ENCODE measurements around the gene PRKAR1B. TPM values are rescaled to one million over a fixed set of nuclear protein-coding genes. Genes with fewer than 3 reads are reported as not detected.
A peak's percentile ranks its signal among the peaks of the same experiment; 100 is the strongest.

PRKAR1B gene
- total RNA-seq, 1 donor from 2014 or later: 19.3 TPM

GRCh38 chr7:726084-726853, 812 bp downstream of the PRKAR1B start, which contains the start of gene DNAAF5:
DNAAF5 (plus strand) TSS chr7:726699; CDS start chr7:726721, 22 bp downstream.
- H3K27ac ChIP-seq (ENCODE audit: low read depth, low read length): peak within 1 kb of the TSS; percentile 54
- peaks cover 2 to 13% (median 5%) of the 10 kb centered on the region in 3 donors for H3K36me3 ChIP-seq (ENCODE audit: control insufficient read depth in 3 of 3, insufficient read depth in 3 of 3, low read length in 3 of 3)
- peak within 1 kb of the TSS; percentile 72 to 93 (median 76) for H3K9ac ChIP-seq (ENCODE audit: low read depth in 1 of 3, low read length in 3 of 3)
- H3K27me3 ChIP-seq (ENCODE audit: control insufficient read depth in 3 of 3, insufficient read depth in 3 of 3, low read length in 3 of 3): no peaks in the 10 kb centered on the region
- peak within 1 kb of the TSS; percentile 54 to 90 (median 84) for H3K4me3 ChIP-seq (ENCODE audit: low read length in 3 of 3)
- no peaks in the 10 kb centered on the region for H3K9me3 ChIP-seq (ENCODE audit: control insufficient read depth in 3 of 3, low read length in 3 of 3)
- peaks cover 23 to 39% (median 35%) of the 10 kb centered on the region in 3 donors for H3K4me1 ChIP-seq (ENCODE audit: control insufficient read depth in 3 of 3, insufficient read depth in 3 of 3, low read length in 3 of 3)

DNA sequence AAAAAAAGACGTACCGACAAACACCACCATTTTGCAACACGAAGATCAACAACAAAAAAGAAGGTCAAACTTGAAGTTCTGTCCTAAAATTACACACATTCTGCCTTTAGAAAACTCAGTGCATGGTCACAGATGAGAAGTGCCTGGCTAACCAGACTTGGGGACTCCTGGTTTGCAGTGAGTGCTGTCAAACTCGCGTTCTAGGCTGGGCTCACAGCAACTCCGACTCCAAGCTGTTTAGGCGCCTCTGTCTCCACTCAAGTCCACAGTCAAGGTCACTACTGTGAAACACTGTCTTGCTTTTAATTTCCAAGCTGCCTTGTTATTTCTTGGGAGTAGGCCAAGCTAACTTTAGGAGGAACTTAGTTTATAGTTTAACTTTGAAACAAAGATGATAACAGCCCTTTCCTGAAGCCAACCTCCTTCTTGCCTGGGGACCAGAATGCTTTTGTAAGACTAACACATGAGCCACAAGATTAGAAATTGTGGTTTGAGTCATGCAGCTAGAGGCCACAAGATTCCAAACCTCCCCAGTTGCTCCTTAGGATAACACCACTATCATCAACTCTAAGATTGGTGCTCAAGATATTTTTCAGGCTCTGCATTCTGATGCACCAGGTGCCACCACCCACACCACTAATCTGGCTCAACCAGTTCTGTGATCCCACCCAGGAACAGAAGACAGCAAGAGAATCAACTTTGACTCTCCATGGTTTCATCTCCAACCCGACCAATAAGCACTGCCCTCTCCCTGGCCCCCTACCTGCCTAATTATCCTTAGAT, 1.7 kb downstream of the PRKAR1B start:
- Histone ChIP-seq H3K4me3 (ENCODE audit: low read length in 3 of 3) (peak overlapping the region; percentile 54 to 90 (median 84)), H3K27ac (ENCODE audit: low read depth, low read length) (no peak overlapping the region)

DNA sequence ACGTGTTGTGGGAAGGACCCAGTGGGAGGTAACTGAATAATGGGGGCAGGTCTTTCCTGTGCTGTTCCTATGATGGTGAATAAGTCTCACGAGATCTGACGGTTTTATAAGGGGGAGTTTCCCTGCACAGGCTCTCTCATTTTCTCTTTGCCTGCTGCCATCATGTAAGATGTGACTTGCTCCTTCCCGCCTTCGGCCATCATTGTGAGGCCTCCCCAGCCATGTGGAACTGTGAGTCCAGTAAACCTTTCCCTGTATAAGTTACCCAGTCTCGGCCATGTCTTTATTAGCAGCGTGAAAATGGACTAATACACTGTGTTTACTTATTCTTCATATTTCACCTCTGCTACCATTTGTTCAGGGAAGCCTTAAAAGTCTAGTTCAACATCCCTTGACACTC, 2.8 kb downstream of the PRKAR1B start:
- Histone ChIP-seq H3K27me3 (ENCODE audit: control insufficient read depth in 3 of 3, insufficient read depth in 3 of 3, low read length in 3 of 3) (no peaks in the 10 kb centered on the region), H3K9me3 (ENCODE audit: control insufficient read depth in 3 of 3, low read length in 3 of 3) (no peaks in the 10 kb centered on the region), H3K9ac (ENCODE audit: low read depth in 1 of 3, low read length in 3 of 3) (no peak overlapping the region)

More for the DNA sequence above, 1.7 kb downstream of the PRKAR1B start:
- Histone ChIP-seq H3K27me3 (ENCODE audit: control insufficient read depth in 3 of 3, insufficient read depth in 3 of 3, low read length in 3 of 3) (no peaks in the 10 kb centered on the region), H3K4me1 (ENCODE audit: control insufficient read depth in 3 of 3, insufficient read depth in 3 of 3, low read length in 3 of 3) (peaks cover 15 to 31% (median 27%) of the 10 kb centered on the region in 3 donors), H3K9ac (ENCODE audit: low read depth in 1 of 3, low read length in 3 of 3) (peak overlapping the region in 2 of 3 donors; percentile 76 to 93), H3K36me3 (ENCODE audit: control insufficient read depth in 3 of 3, insufficient read depth in 3 of 3, low read length in 3 of 3) (peaks cover 2 to 13% (median 5%) of the 10 kb centered on the region in 3 donors), H3K9me3 (ENCODE audit: control insufficient read depth in 3 of 3, low read length in 3 of 3) (no peaks in the 10 kb centered on the region)

DNA sequence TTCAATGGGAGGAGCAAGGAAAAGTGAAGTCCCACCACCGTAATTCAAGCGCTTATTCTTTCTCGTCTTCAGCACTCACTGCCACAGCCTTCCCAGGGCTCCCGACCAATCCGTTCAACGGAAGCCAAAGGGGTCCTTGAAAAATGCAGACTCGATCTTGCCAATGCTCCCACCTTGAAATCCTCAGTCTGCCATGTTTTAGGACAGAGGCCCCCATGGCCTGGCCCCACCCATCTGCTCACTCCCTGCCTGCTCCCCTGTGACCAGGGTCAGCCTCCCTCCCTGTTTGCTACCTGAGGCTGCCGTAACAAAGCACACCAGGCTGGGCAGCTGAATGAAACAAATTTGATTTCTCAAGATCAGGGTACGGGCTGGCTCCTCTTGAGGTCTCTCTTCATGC, 3.5 kb downstream of the PRKAR1B start:
- no peak overlapping the region for H3K9ac ChIP-seq (ENCODE audit: low read depth in 1 of 3, low read length in 3 of 3)
- H3K36me3 ChIP-seq (ENCODE audit: control insufficient read depth in 3 of 3, insufficient read depth in 3 of 3, low read length in 3 of 3): no peaks in the 10 kb centered on the region
- H3K4me3 ChIP-seq (ENCODE audit: low read length in 3 of 3): no peak overlapping the region
- no peaks in the 10 kb centered on the region for H3K9me3 ChIP-seq (ENCODE audit: control insufficient read depth in 3 of 3, low read length in 3 of 3)
- H3K4me1 ChIP-seq (ENCODE audit: control insufficient read depth in 3 of 3, insufficient read depth in 3 of 3, low read length in 3 of 3): peaks cover 12 to 18% (median 16%) of the 10 kb centered on the region in 3 donors
- no peak overlapping the region for H3K27ac ChIP-seq (ENCODE audit: low read depth, low read length)
- no peaks in the 10 kb centered on the region for H3K27me3 ChIP-seq (ENCODE audit: control insufficient read depth in 3 of 3, insufficient read depth in 3 of 3, low read length in 3 of 3)

More for the DNA sequence above, 2.8 kb downstream of the PRKAR1B start:
- H3K27ac ChIP-seq (ENCODE audit: low read depth, low read length): no peak overlapping the region
- peaks cover 0 to 4% (median 2%) of the 10 kb centered on the region in 3 donors for H3K36me3 ChIP-seq (ENCODE audit: control insufficient read depth in 3 of 3, insufficient read depth in 3 of 3, low read length in 3 of 3)
- H3K4me1 ChIP-seq (ENCODE audit: control insufficient read depth in 3 of 3, insufficient read depth in 3 of 3, low read length in 3 of 3): peaks cover 12 to 21% (median 16%) of the 10 kb centered on the region in 3 donors
- H3K4me3 ChIP-seq (ENCODE audit: low read length in 3 of 3): no peak overlapping the region

GRCh38 chr7:721619-722248, 5.3 kb downstream of the PRKAR1B start:
- no peak overlapping the region for H3K9ac ChIP-seq (ENCODE audit: low read depth in 1 of 3, low read length in 3 of 3)
- H3K4me3 ChIP-seq (ENCODE audit: low read length in 3 of 3): no peak overlapping the region
- no peaks in the 10 kb centered on the region for H3K27me3 ChIP-seq (ENCODE audit: control insufficient read depth in 3 of 3, insufficient read depth in 3 of 3, low read length in 3 of 3)
- peaks cover 0 to 3% (median 0%) of the 10 kb centered on the region in 3 donors for H3K9me3 ChIP-seq (ENCODE audit: control insufficient read depth in 3 of 3, low read length in 3 of 3)
- no peak overlapping the region for H3K27ac ChIP-seq (ENCODE audit: low read depth, low read length)
- H3K4me1 ChIP-seq (ENCODE audit: control insufficient read depth in 3 of 3, insufficient read depth in 3 of 3, low read length in 3 of 3): peaks cover 5 to 9% (median 8%) of the 10 kb centered on the region in 3 donors
- H3K36me3 ChIP-seq (ENCODE audit: control insufficient read depth in 3 of 3, insufficient read depth in 3 of 3, low read length in 3 of 3): no peaks in the 10 kb centered on the region

- H3K27ac ChIP-seq (ENCODE audit: low read depth, low read length): no peak overlapping the region
- H3K9me3 ChIP-seq (ENCODE audit: control insufficient read depth in 3 of 3, low read length in 3 of 3): peaks cover 0 to 3% (median 0%) of the 10 kb centered on the region in 3 donors
- no peak overlapping the region for H3K4me3 ChIP-seq (ENCODE audit: low read length in 3 of 3)
- H3K36me3 ChIP-seq (ENCODE audit: control insufficient read depth in 3 of 3, insufficient read depth in 3 of 3, low read length in 3 of 3): no peaks in the 10 kb centered on the region
- peaks cover 5 to 8% (median 8%) of the 10 kb centered on the region in 3 donors for H3K27me3 ChIP-seq (ENCODE audit: control insufficient read depth in 3 of 3, insufficient read depth in 3 of 3, low read length in 3 of 3)
- H3K9ac ChIP-seq (ENCODE audit: low read depth in 1 of 3, low read length in 3 of 3): no peak overlapping the region
- H3K4me1 ChIP-seq (ENCODE audit: control insufficient read depth in 3 of 3, insufficient read depth in 3 of 3, low read length in 3 of 3): peaks cover 0 to 2% (median 0%) of the 10 kb centered on the region in 3 donors
Measured at GRCh38 chr7:716636-717035, 10.4 kb downstream of the PRKAR1B start.

GRCh38 chr7:716222-716621, 10.9 kb downstream of the PRKAR1B start:
- H3K36me3 ChIP-seq (ENCODE audit: control insufficient read depth in 3 of 3, insufficient read depth in 3 of 3, low read length in 3 of 3): no peaks in the 10 kb centered on the region
- H3K27me3 ChIP-seq (ENCODE audit: control insufficient read depth in 3 of 3, insufficient read depth in 3 of 3, low read length in 3 of 3): peaks cover 5 to 10% (median 8%) of the 10 kb centered on the region in 3 donors
- H3K9me3 ChIP-seq (ENCODE audit: control insufficient read depth in 3 of 3, low read length in 3 of 3): peaks cover 0 to 3% (median 0%) of the 10 kb centered on the region in 3 donors
- H3K4me3 ChIP-seq (ENCODE audit: low read length in 3 of 3): no peak overlapping the region
- H3K27ac ChIP-seq (ENCODE audit: low read depth, low read length): no peak overlapping the region
- no peak overlapping the region for H3K9ac ChIP-seq (ENCODE audit: low read depth in 1 of 3, low read length in 3 of 3)
- peaks cover 0 to 2% (median 0%) of the 10 kb centered on the region in 3 donors for H3K4me1 ChIP-seq (ENCODE audit: control insufficient read depth in 3 of 3, insufficient read depth in 3 of 3, low read length in 3 of 3)

GRCh38 chr7:714251-714671, 12.8 kb downstream of the PRKAR1B start:
- Histone ChIP-seq H3K27ac (ENCODE audit: low read depth, low read length) (no peak overlapping the region), H3K9ac (ENCODE audit: low read depth in 1 of 3, low read length in 3 of 3) (no peak overlapping the region), H3K4me3 (ENCODE audit: low read length in 3 of 3) (no peak overlapping the region), H3K4me1 (ENCODE audit: control insufficient read depth in 3 of 3, insufficient read depth in 3 of 3, low read length in 3 of 3) (peaks cover 0 to 2% (median 0%) of the 10 kb centered on the region in 3 donors), H3K27me3 (ENCODE audit: control insufficient read depth in 3 of 3, insufficient read depth in 3 of 3, low read length in 3 of 3) (peaks cover 5 to 12% (median 8%) of the 10 kb centered on the region in 3 donors), H3K36me3 (ENCODE audit: control insufficient read depth in 3 of 3, insufficient read depth in 3 of 3, low read length in 3 of 3) (no peaks in the 10 kb centered on the region), H3K9me3 (ENCODE audit: control insufficient read depth in 3 of 3, low read length in 3 of 3) (peaks cover 0 to 3% (median 0%) of the 10 kb centered on the region in 3 donors)

DNA sequence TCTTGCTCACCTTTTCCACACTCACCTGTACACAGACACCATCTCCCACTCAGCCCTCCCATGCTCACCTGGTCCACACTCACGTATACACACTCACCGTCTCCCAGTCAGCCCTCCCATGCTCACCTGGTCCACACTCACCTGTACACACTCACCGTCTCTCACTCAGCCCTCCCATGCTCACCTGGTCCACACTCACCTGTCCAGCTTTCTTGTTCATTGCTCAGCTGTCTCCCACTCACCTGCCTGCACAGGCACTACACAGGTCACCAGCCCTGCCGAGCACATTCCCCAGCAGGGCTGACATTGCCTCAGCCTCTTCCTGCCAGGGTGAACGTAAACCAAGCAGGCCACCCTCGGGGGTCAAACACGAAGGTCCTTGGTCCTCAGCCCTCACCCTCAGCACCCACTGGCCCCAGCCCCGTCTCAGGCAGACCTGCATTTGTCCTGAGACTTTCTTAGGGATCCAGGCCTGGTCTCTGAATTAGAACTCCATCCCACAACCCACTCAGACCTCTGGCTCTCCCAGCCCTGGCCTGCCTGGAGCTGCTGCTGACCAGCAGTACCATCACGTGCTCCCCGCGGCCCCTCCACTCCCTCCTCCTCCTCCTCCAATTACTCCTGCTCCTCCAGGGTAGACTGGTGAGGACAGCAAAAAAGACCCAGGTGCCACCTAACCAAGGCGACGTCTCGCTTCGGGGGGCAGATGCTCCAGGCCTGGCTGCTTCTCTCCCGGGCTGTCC, 13.4 kb downstream of the PRKAR1B start:
- no peak overlapping the region for H3K27ac ChIP-seq (ENCODE audit: low read depth, low read length)

More for the DNA sequence above, 13.4 kb downstream of the PRKAR1B start:
- Histone ChIP-seq H3K27me3 (ENCODE audit: control insufficient read depth in 3 of 3, insufficient read depth in 3 of 3, low read length in 3 of 3) (peaks cover 5 to 12% (median 8%) of the 10 kb centered on the region in 3 donors), H3K9me3 (ENCODE audit: control insufficient read depth in 3 of 3, low read length in 3 of 3) (peaks cover 0 to 3% (median 0%) of the 10 kb centered on the region in 3 donors), H3K36me3 (ENCODE audit: control insufficient read depth in 3 of 3, insufficient read depth in 3 of 3, low read length in 3 of 3) (no peaks in the 10 kb centered on the region), H3K4me1 (ENCODE audit: control insufficient read depth in 3 of 3, insufficient read depth in 3 of 3, low read length in 3 of 3) (peaks cover 0 to 2% (median 0%) of the 10 kb centered on the region in 3 donors), H3K9ac (ENCODE audit: low read depth in 1 of 3, low read length in 3 of 3) (no peak overlapping the region), H3K4me3 (ENCODE audit: low read length in 3 of 3) (no peak overlapping the region)
